Kidney epithelial cell (primary cell): ENCODE measurements around the gene CASZ1. TPM values are rescaled to one million over a fixed set of nuclear protein-coding genes. Genes with fewer than 3 reads are reported as not detected.

Source experiments
- DNase-seq: peaks from one replicate; pipeline ENCODE4 v3.0.0-alpha.2; 2010; ENCODE audit warnings: low read depth
- H3K27me3 ChIP-seq: 2 replicates; pipeline ENCODE4 v1.6.0; 2011; ENCODE audit warnings: low read length; ENCODE audit not compliant: control insufficient read depth, insufficient read depth
- H3K36me3 ChIP-seq: 2 replicates; pipeline ENCODE4 v1.5.1; 2011; ENCODE audit warnings: low read length; ENCODE audit not compliant: control insufficient read depth, insufficient read depth
- H3K4me3 ChIP-seq: 2 replicates; pipeline ENCODE4 v1.5.1; 2011; ENCODE audit warnings: low read depth, mild to moderate bottlenecking, control low read depth, low read length
- total RNA-seq: library from RNA; depleted of rRNA; stranded (reverse); fragments of >200 nt; gene quantifications from 2 replicates; pipeline ENCODE4 v1.2.3, GENCODE V29; 2015
- TF ChIP-seq, protein P1 (sequence below): IDR thresholded peaks from 2 replicates; pipeline ENCODE4 v1.5.1; 2011; ENCODE audit warnings: mild to moderate bottlenecking, moderate library complexity, low read length, control low read depth, inconsistent platforms; ENCODE audit not compliant: insufficient read depth, poor library complexity, severe bottlenecking

CASZ1 gene
- total RNA-seq, 1 donor from 2014 or later, result 28.2 TPM

DNA sequence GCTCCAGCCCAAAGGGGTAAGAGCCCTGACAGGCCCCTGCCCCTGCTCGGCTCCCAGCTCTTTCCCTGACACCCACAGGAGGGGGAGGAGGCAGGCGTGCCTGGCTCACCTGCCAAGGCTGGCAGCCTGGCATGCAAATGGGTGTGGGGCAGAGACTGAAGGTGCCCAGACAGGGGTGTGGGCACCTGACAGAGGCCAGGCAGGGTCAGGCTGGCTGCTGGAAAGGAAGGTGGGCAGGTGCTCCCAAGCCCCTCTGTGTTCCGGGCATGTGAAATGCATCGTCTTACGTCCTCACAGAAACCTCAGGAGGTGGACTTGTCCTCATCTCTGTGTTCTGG lies 19.4 kb upstream of the CASZ1 start:
- H3K27me3 ChIP-seq, result peaks cover 31% of the 10 kb centered on the region
- no peak overlapping the region for H3K4me3 ChIP-seq
- no peak for DNase-seq
- TF ChIP-seq, protein P1, sequence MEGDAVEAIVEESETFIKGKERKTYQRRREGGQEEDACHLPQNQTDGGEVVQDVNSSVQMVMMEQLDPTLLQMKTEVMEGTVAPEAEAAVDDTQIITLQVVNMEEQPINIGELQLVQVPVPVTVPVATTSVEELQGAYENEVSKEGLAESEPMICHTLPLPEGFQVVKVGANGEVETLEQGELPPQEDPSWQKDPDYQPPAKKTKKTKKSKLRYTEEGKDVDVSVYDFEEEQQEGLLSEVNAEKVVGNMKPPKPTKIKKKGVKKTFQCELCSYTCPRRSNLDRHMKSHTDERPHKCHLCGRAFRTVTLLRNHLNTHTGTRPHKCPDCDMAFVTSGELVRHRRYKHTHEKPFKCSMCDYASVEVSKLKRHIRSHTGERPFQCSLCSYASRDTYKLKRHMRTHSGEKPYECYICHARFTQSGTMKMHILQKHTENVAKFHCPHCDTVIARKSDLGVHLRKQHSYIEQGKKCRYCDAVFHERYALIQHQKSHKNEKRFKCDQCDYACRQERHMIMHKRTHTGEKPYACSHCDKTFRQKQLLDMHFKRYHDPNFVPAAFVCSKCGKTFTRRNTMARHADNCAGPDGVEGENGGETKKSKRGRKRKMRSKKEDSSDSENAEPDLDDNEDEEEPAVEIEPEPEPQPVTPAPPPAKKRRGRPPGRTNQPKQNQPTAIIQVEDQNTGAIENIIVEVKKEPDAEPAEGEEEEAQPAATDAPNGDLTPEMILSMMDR, result no peak
- H3K36me3 ChIP-seq, result no peaks in the 10 kb centered on the region

DNA sequence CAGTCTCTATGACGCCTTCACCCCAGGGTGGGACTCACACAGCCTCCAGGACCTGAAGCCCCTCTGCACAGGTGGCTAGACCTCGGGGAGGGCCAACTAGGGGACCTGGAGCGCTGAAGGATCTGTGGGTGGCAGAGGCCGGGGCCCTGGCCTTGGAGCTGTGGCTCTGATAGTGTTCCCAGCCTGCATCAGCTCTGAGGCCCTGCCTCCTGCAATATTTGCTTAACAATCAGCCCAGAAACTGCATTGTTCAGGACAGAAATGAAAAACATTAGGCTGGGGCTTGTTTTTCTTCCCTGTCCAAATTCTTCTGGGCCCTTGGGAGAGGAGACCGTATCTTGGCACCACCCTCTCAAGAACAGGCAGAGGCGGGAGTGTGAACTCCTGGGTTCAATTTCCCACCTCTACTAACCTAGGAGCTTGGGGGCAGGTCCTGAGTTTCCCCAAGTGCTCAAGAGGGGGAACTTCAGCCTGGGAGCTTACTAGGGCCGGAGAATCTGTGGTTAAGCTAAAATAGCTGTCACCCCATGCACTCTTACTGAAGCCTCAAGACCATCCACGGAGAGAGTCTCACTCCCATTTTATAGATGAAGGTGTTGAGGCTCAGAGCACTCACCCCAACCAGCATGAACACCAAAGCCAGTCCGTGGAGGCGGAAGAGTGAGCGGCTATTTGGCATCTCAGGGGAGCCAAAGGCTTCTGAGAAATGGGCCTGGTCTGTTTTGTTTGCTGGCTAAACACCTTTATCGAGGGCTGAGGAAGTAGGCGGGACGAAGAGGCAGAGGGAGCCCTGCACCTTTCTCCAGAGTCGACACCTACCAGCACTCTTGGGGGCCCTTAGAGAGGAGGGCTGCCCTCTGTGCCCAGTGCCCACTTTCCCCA lies 18.8 kb upstream of the CASZ1 start:
- TF ChIP-seq, protein P1, result no peak
- no peak overlapping the region for H3K4me3 ChIP-seq

GRCh38 chr1:10814312-10814711 lies 17.9 kb upstream of the CASZ1 start:
- no peak for DNase-seq
- Histone ChIP-seq H3K27me3 (peaks cover 39% of the 10 kb centered on the region), H3K36me3 (no peaks in the 10 kb centered on the region), H3K4me3 (no peak overlapping the region)
- TF ChIP-seq, protein P1, result no peak

More for the DNA sequence above, 18.8 kb upstream of the CASZ1 start:
- no peak for DNase-seq
- Histone ChIP-seq H3K36me3 (no peaks in the 10 kb centered on the region), H3K27me3 (peaks cover 35% of the 10 kb centered on the region)

DNA sequence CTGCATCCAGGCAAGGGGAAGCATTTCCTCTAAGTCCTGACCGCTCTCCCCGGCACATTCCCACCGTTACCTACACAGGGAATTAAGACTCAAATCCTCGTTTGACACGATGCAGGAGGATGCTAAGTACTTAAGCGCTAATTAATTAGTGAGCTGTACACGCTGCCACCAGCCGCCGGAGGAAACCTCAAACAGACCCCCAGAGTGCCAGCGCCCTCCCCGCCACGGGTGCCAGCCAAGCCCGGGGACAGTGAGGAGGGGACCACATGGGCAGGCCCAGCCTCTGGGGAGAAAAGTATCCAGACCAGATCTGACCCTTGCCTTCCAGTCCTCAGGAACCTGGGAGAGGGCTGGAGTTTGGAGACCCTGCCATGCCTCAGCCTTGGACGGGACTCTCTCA lies 17.4 kb upstream of the CASZ1 start:
- peaks cover 40% of the 10 kb centered on the region for H3K27me3 ChIP-seq
- no peak overlapping the region for H3K4me3 ChIP-seq
- H3K36me3 ChIP-seq, result no peaks in the 10 kb centered on the region
- TF ChIP-seq, protein P1, result no peak
- no peak for DNase-seq

DNA sequence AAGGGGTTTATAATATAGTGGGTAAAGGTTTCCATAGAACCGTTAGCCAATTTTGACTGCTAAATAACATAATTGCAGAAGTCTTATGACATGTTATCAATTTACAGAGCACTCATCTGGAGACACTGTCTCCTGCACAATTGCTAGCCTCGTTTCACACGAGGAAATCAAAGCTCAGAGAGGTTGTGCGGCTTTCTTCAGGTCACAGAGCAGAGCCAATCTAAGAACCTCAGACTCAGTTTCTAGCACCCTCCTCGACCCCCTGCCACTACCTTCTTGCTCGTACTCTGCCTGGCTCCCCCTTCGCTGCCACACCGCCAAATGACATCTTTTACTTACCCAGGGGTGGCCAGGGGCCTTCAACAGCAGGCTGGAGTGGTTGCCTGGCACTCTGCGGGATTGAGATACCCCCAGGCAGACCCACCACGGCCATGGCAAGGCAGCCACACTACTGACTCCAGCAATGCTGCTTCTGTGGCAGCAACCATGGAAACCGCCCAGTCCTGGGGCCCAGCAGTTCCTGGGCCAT lies 16.0 kb upstream of the CASZ1 start:
- DNase-seq, result no peak
- Histone ChIP-seq H3K4me3 (no peak overlapping the region), H3K36me3 (no peaks in the 10 kb centered on the region), H3K27me3 (peaks cover 46% of the 10 kb centered on the region)
- TF ChIP-seq, protein P1, result no peak

DNA sequence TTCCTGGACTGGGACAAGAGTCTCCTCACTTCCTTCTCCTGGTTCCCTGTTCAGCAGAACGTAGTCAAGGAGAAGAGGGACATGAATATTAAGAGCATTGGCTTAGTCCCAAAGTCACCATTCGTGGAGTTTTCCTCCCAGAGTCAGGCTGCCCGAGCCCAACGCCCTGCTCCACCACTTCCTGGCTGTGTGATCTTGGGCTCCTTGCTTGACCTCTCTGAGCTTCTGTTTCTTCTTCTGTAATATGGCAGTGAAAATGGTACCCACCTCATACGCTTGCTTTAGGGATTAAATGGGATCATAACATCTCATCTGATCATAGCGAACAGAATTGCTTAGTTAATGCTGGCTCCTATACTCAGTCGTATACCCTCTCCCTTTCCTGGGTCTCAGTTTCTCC lies 12.0 kb upstream of the CASZ1 start:
- TF ChIP-seq, protein P1, result no peak
- H3K4me3 ChIP-seq, result no peak overlapping the region
- H3K36me3 ChIP-seq, result no peaks in the 10 kb centered on the region
- peaks cover 38% of the 10 kb centered on the region for H3K27me3 ChIP-seq
- DNase-seq, result no peak
